ENCODE data around the gene NTHL1.

The NTHL1 gene

DNA sequence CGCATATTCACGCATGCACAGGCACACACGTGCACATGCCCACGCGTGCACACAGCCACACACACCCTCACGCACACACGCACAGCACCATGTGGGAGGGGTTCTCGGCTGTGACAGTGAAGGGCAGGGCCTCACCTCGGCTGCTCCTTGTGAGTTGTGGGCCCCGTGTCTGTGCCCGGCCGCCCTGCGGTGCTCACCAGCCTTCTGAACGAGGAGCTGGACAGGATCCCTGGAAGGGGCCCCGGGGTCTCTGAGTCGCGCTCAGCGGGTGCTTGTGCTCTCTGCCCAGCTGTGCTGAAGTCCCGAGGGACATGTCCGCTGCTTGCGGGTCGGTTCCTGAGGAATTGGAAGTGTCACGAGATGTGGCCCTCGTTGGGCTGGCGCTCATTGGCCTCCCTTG, 16.2 kb upstream of the NTHL1 start:
- no peak for DNase-seq (ENCODE audit: low spot score)

DNA sequence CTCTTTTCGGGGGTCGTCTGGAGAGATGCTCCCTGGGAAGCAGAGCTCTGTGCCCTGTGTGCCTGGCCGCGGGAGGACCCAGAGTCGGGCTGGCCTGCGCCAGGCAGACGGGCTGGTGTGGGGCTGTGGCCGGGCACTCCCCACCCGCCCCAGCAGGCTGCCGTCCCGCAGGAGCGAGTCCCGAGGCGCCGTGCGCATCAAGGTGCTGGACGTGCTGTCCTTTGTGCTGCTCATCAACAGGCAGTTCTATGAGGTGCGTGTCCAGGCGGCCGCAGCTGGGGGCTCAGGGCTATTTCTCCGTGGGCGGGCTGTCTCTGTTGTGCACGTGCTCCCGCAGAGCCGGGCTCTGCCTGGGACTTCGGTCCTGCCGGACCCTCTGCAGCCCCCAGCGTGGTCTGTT, 15.2 kb upstream of the NTHL1 start:
- DNase-seq (ENCODE audit: low spot score): no peak

DNA sequence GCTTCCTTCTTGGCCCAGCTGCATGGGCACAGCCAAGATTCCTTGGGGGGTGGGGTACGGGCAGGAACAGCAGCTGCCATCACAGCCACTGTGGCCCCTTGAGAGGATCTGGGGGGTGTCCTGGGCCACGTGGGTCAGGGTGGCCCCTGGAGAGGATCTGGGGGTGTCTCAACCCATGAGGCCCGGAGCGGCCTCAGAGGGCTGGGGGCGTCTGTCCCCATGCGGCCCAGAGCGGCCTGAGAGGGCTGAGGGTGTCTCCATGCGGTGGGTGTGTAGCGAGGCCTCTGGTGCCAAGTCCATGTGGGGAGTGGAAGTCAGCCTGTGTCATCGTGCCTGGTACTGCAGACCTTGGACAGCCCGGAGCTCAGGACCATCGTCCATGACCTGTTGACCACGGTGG, 13.9 kb upstream of the NTHL1 start:
- DNase-seq (ENCODE audit: low spot score): no peak

DNA sequence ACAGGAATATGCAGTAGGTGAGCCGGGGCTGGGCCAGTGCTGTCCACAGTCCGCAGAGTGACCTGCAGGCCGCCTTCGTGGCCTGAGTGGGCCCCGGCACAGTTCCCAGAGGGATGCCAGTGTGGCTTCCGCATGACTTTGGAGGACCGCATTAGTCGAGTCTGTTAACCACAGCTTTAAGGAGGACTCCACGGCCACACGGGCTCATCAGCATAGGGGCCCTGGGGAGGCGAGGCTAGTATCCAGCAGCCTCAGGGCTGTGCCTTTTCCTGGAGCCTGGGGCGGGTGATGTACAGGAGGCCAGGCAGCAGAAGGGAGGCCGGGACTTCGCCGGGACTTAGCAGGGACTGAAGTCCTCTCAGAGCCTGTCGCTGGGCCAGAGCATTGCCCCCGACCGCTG, 13.4 kb upstream of the NTHL1 start:
- no peak for DNase-seq (ENCODE audit: low spot score)

- DNase-seq (ENCODE audit: low spot score): no peak
Observed at GRCh38 chr16:2060346-2060745, 12.7 kb upstream of the NTHL1 start.

DNA sequence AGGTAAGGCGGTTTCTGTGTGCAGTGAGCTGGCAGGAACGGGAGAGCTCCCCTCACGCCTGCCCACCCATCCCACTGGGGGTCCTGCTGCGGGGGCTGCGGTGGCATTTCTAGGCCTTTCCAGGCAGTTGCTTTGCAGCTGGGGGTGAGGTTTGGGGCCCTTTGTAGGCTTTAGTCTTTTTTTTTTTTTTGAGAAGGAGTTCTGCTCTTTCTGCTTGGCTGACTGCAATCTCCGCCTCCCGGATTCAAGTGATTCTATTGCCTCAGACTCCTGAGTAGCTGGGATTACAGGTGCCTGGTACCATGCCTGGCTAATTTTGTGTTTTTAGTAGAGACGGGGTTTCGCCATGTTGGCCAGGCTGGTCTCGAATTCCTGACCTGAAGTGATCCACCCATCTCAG, 11.2 kb upstream of the NTHL1 start:
- no peak for DNase-seq (ENCODE audit: low spot score)

GRCh38 chr16:2058420-2058819, 10.8 kb upstream of the NTHL1 start:
- DNase-seq (ENCODE audit: low spot score): no peak

DNA sequence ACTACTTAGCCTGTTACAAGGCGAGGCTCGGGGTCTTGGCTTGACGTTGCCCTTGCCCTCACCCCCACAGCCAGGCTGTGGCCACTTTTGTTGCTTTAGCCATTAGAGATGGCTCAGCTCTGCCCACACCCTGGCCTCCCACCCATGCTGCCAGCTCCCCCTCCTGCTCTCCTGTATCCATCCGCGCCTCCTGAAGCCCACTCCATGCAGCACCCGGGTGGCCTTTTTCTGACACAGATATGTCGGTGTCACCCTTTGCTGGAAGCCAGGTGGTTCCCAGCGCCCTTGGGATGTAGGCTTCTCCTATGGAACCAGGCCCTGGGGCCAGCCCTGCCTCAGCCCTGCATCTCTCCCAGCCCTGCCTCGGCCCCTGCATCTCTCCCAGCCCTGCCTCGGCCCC, 9.8 kb upstream of the NTHL1 start:
- DNase-seq (ENCODE audit: low spot score): no peak

GRCh38 chr16:2056681-2057407, 9.2 kb upstream of the NTHL1 start:
- no peak for DNase-seq (ENCODE audit: low spot score)

DNA sequence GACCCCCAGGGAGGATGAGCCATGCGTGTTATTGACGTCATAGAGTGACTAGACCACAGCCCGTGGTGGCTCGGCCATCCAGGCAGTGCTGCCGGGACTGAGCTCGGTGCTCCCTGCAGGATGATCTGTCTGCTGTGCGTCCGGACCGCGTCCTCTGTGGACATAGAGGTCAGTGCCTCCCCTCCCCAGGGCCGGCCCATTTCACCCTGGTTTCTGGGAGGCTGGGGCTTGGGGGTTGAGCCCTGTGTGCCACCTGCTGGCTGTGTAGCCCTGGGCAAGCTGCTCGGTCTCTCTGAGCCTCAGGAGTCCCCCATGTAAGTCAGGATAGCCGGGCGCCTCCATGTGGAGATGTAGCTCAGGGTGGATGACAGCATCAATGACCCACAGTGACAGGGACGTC, 8.4 kb upstream of the NTHL1 start:
- no peak for DNase-seq (ENCODE audit: low spot score)

GRCh38 chr16:2054543-2055245, 7.1 kb upstream of the NTHL1 start:
- no peak for DNase-seq (ENCODE audit: low spot score)

DNA sequence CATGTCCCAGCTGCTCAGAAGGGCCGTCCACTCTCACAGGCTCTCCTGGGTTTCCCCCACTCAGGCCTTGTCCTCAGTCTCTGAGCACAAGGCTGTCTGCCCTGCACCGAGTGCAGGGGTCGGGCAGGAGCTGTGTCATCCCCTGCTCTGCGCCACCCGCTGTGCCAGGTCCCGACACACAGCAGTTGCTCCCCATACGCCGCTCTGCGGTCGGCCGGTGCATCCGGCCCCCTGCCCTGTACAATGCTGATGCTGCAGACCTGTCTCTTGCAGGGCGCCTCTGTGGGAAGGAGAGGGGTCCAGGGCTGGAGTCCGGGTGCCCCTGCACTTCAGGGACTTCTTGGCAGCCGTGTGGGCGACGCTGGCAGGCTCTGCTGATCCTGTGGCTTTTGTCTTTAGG, 6.3 kb upstream of the NTHL1 start:
- DNase-seq (ENCODE audit: low spot score): no peak

GRCh38 chr16:2053211-2053610, 5.6 kb upstream of the NTHL1 start:
- DNase-seq (ENCODE audit: low spot score): no peak

DNA sequence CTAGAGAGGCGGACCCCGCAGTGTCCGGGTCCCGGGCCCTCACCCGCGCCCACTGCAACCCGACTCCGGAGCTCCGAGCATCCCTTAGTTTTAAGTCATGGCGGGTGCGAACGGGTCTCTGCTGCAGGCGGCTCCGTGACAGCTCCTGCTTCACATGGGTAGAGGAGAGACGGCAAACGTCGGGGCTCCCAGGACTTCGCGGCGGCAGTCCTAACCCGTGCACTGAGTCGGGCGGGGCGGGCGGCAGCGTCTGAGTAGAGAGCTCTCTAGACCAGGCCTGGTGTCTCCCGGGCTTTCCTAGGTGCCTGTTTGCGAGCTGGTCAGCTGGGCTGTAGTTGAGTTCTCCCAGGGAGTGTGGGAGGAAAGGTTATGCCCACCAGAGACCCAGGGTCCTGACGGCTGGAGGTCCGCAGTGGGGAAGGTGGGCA, 496 bp upstream of the NTHL1 start:
- no peak for DNase-seq (ENCODE audit: low spot score)

DNA sequence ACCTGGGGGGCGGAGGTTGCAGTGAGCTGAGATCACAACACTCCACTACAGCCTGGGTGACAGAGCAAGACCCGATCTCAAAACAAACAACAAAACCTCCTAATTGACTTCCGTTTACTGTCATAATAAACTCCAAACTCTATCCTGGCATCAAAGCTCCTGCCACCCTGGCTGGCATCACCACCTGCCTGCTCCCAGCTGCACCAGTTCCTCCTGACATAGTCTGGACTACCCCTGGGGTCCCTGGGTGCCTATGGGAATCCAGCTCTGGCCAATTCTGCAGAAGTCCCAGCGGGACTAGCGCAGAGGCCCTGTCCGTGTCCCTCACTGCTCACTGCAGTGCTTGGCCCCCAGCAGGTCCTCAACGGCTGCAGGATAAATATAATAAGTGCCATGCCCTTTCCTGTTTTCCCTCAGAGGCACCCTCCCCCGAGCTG, 723 bp downstream of the NTHL1 start:
- no peak for DNase-seq (ENCODE audit: low spot score)

GRCh38 chr16:2045965-2046892, 1.4 kb downstream of the NTHL1 start:
- DNase-seq (ENCODE audit: low spot score): no peak

- no peak for DNase-seq (ENCODE audit: low spot score)
Observed at GRCh38 chr16:2044541-2044940, 3.1 kb downstream of the NTHL1 start.

DNA sequence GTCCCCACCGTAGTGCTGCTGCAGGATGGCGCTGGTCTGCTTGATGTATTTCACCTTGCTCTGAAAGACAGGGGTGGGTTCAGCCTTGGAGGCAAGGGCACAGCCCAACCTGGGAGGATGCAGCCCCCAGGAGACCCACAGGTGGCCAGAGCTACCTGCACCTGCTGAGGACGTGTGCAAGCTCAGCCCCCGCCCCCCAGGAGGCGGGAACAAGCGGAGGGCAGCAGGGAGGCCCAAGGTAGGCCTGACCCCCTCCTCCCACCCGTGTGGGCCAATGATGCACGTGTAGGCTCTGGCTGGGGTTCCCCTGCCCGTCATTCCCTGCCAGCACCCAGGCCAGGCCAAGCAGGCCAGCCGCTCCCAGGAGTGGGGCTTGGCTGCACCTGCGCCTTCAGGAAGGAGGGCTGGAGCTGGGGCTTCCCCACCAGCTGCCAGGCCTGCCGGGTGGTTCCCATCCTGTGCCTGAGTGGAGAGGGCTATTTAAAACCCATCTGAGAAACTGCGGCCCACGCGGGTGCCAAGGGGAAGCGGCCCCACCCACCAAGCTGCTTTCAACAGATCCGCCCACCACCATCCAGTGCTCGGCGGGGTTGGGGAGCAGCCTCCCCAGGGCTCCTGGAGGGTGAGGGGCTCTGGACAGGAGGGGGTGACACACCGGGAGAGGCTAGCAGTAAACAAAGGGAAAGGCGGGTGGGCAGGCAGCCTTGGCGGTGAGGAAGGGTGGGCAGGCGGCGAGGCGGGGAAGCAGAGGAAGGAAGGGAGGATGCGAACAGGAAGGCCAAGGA, 3.8 kb downstream of the NTHL1 start:
- no peak for DNase-seq (ENCODE audit: low spot score)

DNA sequence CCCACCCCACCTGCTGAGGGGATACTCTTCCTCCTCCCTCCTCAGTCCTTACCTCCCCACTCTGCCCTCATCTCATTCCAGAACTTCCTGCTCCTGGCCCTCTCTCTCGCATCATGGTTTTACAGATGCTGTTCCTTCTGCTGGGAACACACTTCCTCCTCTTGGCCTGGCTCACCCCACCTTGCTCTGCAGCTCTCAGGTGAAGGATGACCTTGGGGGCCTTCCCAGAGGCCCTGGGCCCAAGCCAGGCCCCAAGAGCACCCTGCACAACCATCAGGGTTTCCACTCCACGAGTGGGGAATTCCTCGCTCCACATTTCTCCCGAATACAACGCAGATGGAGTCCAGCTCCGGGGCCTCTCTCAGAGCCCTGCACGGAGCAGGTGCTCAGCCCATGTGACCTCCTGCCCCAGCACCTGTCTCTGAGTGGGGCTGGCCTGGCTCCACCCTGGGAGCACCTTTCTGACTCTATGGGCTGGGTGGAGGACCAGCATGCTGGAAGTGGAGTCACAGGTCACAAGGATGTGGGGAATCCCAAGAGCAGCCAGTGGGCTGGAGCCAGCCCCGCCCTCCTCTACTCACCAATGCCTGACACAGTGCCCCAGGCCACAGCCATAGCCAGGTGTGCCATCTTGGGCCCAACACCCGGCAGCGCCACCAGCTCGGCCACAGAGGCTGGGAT, 4.5 kb downstream of the NTHL1 start:
- no peak for DNase-seq (ENCODE audit: low spot score)

GRCh38 chr16:2042171-2042985, 5.3 kb downstream of the NTHL1 start:
- DNase-seq (ENCODE audit: low spot score): no peak
